Right lobe of liver (tissue), 6 donors: Measurements from ENCODE around the gene POM121L2. TPM values are rescaled to one million over a fixed set of nuclear protein-coding genes. Genes with fewer than 3 reads are reported as not detected.

Experiments used
- ATAC-seq, 4 donors: fragments of 200-7000 bp; cut with Tn5 transposase; one replicate each; pipeline ENCODE4 v1.9.1; 2020; ENCODE audit warnings: mild to moderate bottlenecking in 4 of 4, moderate library complexity in 4 of 4
- DNase-seq, 3 donors: peaks; one replicate each; pipeline ENCODE4 v3.0.0-alpha.2; 2020
- H3K27ac ChIP-seq, 3 donors: fragments of 200-600 bp; one replicate each; pipeline ENCODE4 v1.8.0; 2022
- H3K27me3 ChIP-seq, 2 donors: fragments of 200-600 bp; one replicate each; pipeline ENCODE4 v1.8.0; 2022
- H3K36me3 ChIP-seq, 4 donors: fragments of 200-600 bp; sonication (generic) in 1 of 4; one replicate each; pipeline versions ENCODE4 v1.5.1 to v1.8.0; 2017 to 2022; ENCODE audit warnings: control low read depth in 1 of 4
- H3K4me1 ChIP-seq, 4 donors: fragments of 200-600 bp; sonication (generic) in 1 of 4; one replicate each; pipeline versions ENCODE4 v1.5.1 to v1.8.0; 2017 to 2022; ENCODE audit warnings: control low read depth in 1 of 4
- H3K4me3 ChIP-seq, 3 donors: fragments of 200-600 bp; one replicate each; pipeline ENCODE4 v1.8.0; 2022
- H3K9me3 ChIP-seq, 4 donors: fragments of 200-600 bp; sonication (generic) in 1 of 4; one replicate each; pipeline versions ENCODE4 v1.5.1 to v1.8.0; 2017 to 2022; ENCODE audit warnings: control low read depth in 1 of 4
- CTCF ChIP-seq, 4 donors: fragments of 200-600 bp in 3 of 4; fragments of 450-650 bp in 1 of 4; IDR thresholded peaks; one replicate each; pipeline versions ENCODE4 v1.5.1 to v1.8.0; 2016 to 2022; ENCODE audit warnings: antibody characterized with exemption in 4 of 4, mild to moderate bottlenecking in 2 of 4
- POLR2A ChIP-seq: fragments of 450-650 bp; IDR thresholded peaks from one replicate; pipeline ENCODE4 v1.6.1; 2017; ENCODE audit warnings: antibody characterized with exemption, mild to moderate bottlenecking
- WGBS: methylation state at CpG from one replicate; pipeline ENCODE4 v1.1.6; 2018; ENCODE audit warnings: low coverage, low lambda C conversion rate; ENCODE audit not compliant: insufficient coverage; ENCODE audit errors: missing lambda C conversion rate; 5-methylcytosine and 5-hydroxymethylcytosine counted together
- intact Hi-C, 2 donors: fragments of 100-400 bp; cut with DNase I; formaldehyde crosslinking; loops; one replicate each; pipeline versions ENCODE4 v1.11.2 to v1.14.1; 2022
- total RNA-seq, 6 experiments: library from RNA; depleted of rRNA in 2 of 6; stranded (reverse); fragments of >200 nt in 2 of 6; fragmentation: NEBNext Ultra II Directional in 3 of 6; extraction: Animal tissue kit (Norgen Biotek cat#: 25700) in 3 of 6; gene quantifications; one replicate each; pipeline versions ENCODE4 v1.1.0 to v1.2.4, GENCODE V29; 2016 to 2023
- donor health status: DM: no; HTN: yes; CAD: no.
- donor health status: DM: no; HTN: no; CAD: no.
- donor health status: DM: no; HTN: no; CAD: no.
- donor health status: DM: no; HTN: yes; CAD: no.
- donor health status: DM: no; HTN: yes; CAD: no.

Gene POM121L2
- total RNA-seq, 6 experiments from 2014 or later: not detected

- intact Hi-C loops: no loop called here
- TF ChIP-seq POLR2A: no peak
- TF ChIP-seq CTCF (IDR thresholded peaks at IDR 0.05): no peak
- H3K27ac ChIP-seq: no peak overlapping the region
- 16% methylated on average over 16 of the region's 19 CpGs for WGBS
- H3K9me3 ChIP-seq: no peaks in the 10 kb centered on the region
- peaks cover 0 to 11% (median 0%) of the 10 kb centered on the region in 4 donors for H3K4me1 ChIP-seq
- H3K27me3 ChIP-seq: peaks cover 4 to 10% of the 10 kb centered on the region in 2 donors
- no peak overlapping the region for H3K4me3 ChIP-seq
- ATAC-seq (no peak), DNase-seq (no peak)
- no peaks in the 10 kb centered on the region for H3K36me3 ChIP-seq
These were observed 297 bp downstream of the POM121L2 start for GRCh38 chr6:27311806-27312145.

GRCh38 chr6:27303613-27304272, 8.3 kb downstream of the POM121L2 start:
- DNase-seq (no peak), ATAC-seq (no peak)
- Histone ChIP-seq H3K27ac (no peak overlapping the region), H3K36me3 (no peaks in the 10 kb centered on the region), H3K4me1 (no peaks in the 10 kb centered on the region), H3K27me3 (peaks cover 0 to 26% of the 10 kb centered on the region in 2 donors), H3K4me3 (no peak overlapping the region), H3K9me3 (no peaks in the 10 kb centered on the region)
- TF ChIP-seq CTCF (IDR thresholded peaks at IDR 0.05): no peak
- no peak for TF ChIP-seq POLR2A
- 39% methylated on average over 16 of the region's 16 CpGs for WGBS
- intact Hi-C loops: no loop called here

- peaks cover 6 to 37% of the 10 kb centered on the region in 2 donors for H3K27me3 ChIP-seq
These were observed 14.0 kb downstream of the POM121L2 start for GRCh38 chr6:27297857-27298730.

GRCh38 chr6:27297484-27297856, 14.6 kb downstream of the POM121L2 start:
- no peak for ATAC-seq

More at GRCh38 chr6:27297857-27298730, 14.0 kb downstream of the POM121L2 start:
- H3K4me3 ChIP-seq: no peak overlapping the region
- intact Hi-C loops: no loop called here
- WGBS: 17% methylated on average over 22 of the region's 22 CpGs
- H3K36me3 ChIP-seq: no peaks in the 10 kb centered on the region
- no peak for TF ChIP-seq CTCF (IDR thresholded peaks at IDR 0.05)
- no peak for TF ChIP-seq POLR2A
- no peak for ATAC-seq
- H3K9me3 ChIP-seq: no peaks in the 10 kb centered on the region
- H3K4me1 ChIP-seq: no peaks in the 10 kb centered on the region
- no peak for DNase-seq
- no peak overlapping the region for H3K27ac ChIP-seq

More at GRCh38 chr6:27297484-27297856, 14.6 kb downstream of the POM121L2 start:
- Histone ChIP-seq H3K4me3 (no peak overlapping the region), H3K27me3 (peaks cover 6 to 39% of the 10 kb centered on the region in 2 donors), H3K4me1 (no peaks in the 10 kb centered on the region), H3K27ac (no peak overlapping the region), H3K36me3 (no peaks in the 10 kb centered on the region), H3K9me3 (no peaks in the 10 kb centered on the region)
- DNase-seq: no peak
- intact Hi-C loops: no loop called here
- no peak for TF ChIP-seq POLR2A
- no peak for TF ChIP-seq CTCF (IDR thresholded peaks at IDR 0.05)
- 22% methylated on average over 7 of the region's 7 CpGs for WGBS
